HUES64 (cell line): Measurements from ENCODE around the gene EPB41L2.

Experiments used
- H3K27ac ChIP-seq: 2 replicates; pipeline ENCODE4 v1.7.0; 2013; ENCODE audit warnings: low read depth, low read length, inconsistent platforms
- H3K27me3 ChIP-seq: 2 replicates; pipeline ENCODE4 v1.6.1; 2013; ENCODE audit warnings: mild to moderate bottlenecking, low read length; ENCODE audit not compliant: insufficient read depth
- H3K36me3 ChIP-seq: 2 replicates; pipeline ENCODE4 v1.6.1; 2013; ENCODE audit warnings: mild to moderate bottlenecking, low read length; ENCODE audit not compliant: insufficient read depth
- H3K4me1 ChIP-seq: 2 replicates; pipeline ENCODE4 v1.6.1; 2013; ENCODE audit warnings: mild to moderate bottlenecking, low read length, moderate library complexity; ENCODE audit not compliant: insufficient read depth
- H3K4me3 ChIP-seq: 2 replicates; pipeline ENCODE4 v1.5.1; 2013; ENCODE audit warnings: mild to moderate bottlenecking, low read length, moderate library complexity
- H3K9ac ChIP-seq: 2 replicates; pipeline ENCODE4 v1.6.1; 2013; ENCODE audit warnings: mild to moderate bottlenecking, low read depth, low read length
- H3K9me3 ChIP-seq: 2 replicates; pipeline ENCODE4 v1.6.1; 2013; ENCODE audit warnings: low read depth, low read length; ENCODE audit not compliant: insufficient read depth
- WGBS: fragments of 150-250, 120-280 bp; methylation state at CpG from one replicate; pipeline ENCODE4 v1.1.7; 2013; ENCODE audit warnings: missing lambda C conversion rate; 5-methylcytosine and 5-hydroxymethylcytosine counted together

The EPB41L2 gene

GRCh38 chr6:130906736-130907381, 156.2 kb downstream of the EPB41L2 start:
- H3K4me1 ChIP-seq, result peaks cover 10% of the 10 kb centered on the region; the same call in 1 of the 2 replicates
- no peak overlapping the region for H3K27ac ChIP-seq
- no peak overlapping the region for H3K9ac ChIP-seq
- no peaks in the 10 kb centered on the region for H3K36me3 ChIP-seq
- H3K4me3 ChIP-seq, result no peak overlapping the region
- no peaks in the 10 kb centered on the region for H3K27me3 ChIP-seq
- no peaks in the 10 kb centered on the region for H3K9me3 ChIP-seq
- WGBS, result 85% methylated on average over 2 of the region's 2 CpGs

DNA sequence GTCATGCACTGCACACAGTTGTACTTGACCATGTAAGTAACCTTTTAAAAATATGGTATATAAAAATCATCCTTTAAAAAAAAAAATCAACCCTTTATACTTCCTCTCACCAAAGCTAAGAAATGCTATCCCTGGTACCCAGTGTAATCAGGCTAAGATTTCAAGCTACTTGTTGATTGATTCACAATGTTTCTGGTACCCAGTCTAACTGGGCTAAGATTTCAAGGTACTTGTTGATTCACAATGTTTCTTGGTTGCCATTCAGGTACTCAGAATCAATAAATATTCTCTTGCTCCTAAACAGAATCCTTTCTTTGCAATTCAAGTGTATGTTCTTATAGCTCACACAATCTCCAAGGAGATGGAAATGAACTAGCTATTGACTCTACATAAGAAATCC, 159.4 kb downstream of the EPB41L2 start:
- Histone ChIP-seq H3K9ac (no peak overlapping the region), H3K4me1 (peaks cover 10% of the 10 kb centered on the region; the same call in 1 of the 2 replicates), H3K27me3 (no peaks in the 10 kb centered on the region), H3K4me3 (no peak overlapping the region), H3K27ac (no peak overlapping the region), H3K36me3 (peaks cover 19% of the 10 kb centered on the region; the same call in 1 of the 2 replicates), H3K9me3 (no peaks in the 10 kb centered on the region)

DNA sequence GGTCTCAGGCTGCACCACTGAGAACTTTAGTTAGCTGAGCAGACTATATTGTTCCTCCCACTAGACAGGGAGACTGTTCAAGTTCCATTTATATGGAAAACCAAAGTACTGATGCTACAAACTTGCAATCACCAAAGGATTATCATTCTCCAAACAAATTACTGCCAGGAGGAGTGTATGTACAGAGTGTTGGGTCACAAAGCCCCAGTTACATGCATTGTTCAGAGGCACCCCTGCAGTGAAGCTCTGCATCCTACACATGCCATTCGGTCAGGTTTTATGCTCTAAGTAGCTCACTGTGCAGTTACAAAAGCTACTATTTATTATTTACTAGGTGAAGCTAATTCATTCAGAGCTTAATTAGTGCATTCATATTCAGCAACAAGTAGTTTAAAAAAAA, 160.0 kb downstream of the EPB41L2 start:
- H3K9me3 ChIP-seq, result no peaks in the 10 kb centered on the region
- no peaks in the 10 kb centered on the region for H3K27me3 ChIP-seq
- peaks cover 23% of the 10 kb centered on the region for H3K36me3 ChIP-seq
- H3K9ac ChIP-seq, result no peak overlapping the region
- WGBS, result 91% methylated on average over 1 of the region's 1 CpG
- no peak overlapping the region for H3K4me3 ChIP-seq
- no peak overlapping the region for H3K27ac ChIP-seq
- peaks cover 10% of the 10 kb centered on the region; the same call in 1 of the 2 replicates for H3K4me1 ChIP-seq

- 80% methylated on average over 3 of the region's 3 CpGs for WGBS
- no peaks in the 10 kb centered on the region for H3K27me3 ChIP-seq
- H3K4me3 ChIP-seq, result no peak overlapping the region
- no peak overlapping the region for H3K27ac ChIP-seq
- peaks cover 23% of the 10 kb centered on the region for H3K36me3 ChIP-seq
- H3K9ac ChIP-seq, result no peak overlapping the region
- H3K4me1 ChIP-seq, result peaks cover 10% of the 10 kb centered on the region; the same call in 1 of the 2 replicates
- H3K9me3 ChIP-seq, result no peaks in the 10 kb centered on the region
These were observed 162.1 kb downstream of the EPB41L2 start for GRCh38 chr6:130900913-130901312.

GRCh38 chr6:130896249-130896648, 166.8 kb downstream of the EPB41L2 start:
- H3K4me3 ChIP-seq, result no peak overlapping the region
- 98% methylated on average over 5 of the region's 5 CpGs for WGBS
- H3K9ac ChIP-seq, result no peak overlapping the region
- peaks cover 52% of the 10 kb centered on the region for H3K36me3 ChIP-seq
- H3K9me3 ChIP-seq, result no peaks in the 10 kb centered on the region
- H3K27ac ChIP-seq, result no peak overlapping the region
- H3K27me3 ChIP-seq, result no peaks in the 10 kb centered on the region
- no peaks in the 10 kb centered on the region for H3K4me1 ChIP-seq

DNA sequence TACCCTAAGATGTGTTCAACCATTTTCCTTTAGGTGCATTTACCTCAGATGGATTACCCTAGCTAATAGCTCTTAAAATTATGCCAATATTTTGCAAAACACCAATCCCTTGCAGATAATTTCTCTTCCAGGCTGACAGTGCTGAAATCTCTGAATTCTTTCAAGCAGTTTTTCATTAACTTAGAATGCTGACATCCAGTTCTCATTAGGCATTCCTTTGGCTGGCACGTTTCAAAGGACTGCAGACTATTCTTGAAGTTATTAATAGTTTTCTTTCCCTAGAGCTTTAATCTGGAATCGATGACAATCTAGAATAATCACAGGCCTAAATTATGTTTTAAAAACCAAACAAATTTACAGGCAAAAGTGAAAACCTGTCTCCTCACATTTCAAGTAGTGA, 167.5 kb downstream of the EPB41L2 start:
- Histone ChIP-seq H3K4me3 (no peak overlapping the region), H3K27me3 (no peaks in the 10 kb centered on the region), H3K36me3 (peaks cover 48% of the 10 kb centered on the region), H3K27ac (no peak overlapping the region), H3K4me1 (no peaks in the 10 kb centered on the region), H3K9ac (no peak overlapping the region), H3K9me3 (no peaks in the 10 kb centered on the region)
- WGBS, result 100% methylated on average over 2 of the region's 2 CpGs

DNA sequence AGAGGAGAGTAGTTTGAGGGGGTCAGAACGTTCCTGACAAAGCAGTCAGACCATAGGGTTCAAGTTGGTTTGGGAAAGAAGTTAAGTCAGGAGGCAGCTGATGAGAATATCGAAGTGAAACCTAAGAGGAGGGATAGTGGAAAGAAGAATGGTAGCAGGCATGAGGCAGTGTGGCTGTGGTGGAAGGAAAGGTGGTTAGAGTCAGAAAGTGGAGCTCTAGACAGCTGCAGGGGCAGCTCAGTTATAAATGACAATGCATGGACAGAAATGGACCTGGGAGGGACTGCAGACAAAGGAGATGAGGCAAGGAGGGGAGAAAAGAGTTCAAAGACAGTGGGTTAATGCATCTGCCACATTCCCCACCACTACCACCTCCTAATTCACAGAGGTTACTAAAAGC, 169.3 kb downstream of the EPB41L2 start:
- 90% methylated on average over 2 of the region's 2 CpGs for WGBS
- no peaks in the 10 kb centered on the region for H3K27me3 ChIP-seq

DNA sequence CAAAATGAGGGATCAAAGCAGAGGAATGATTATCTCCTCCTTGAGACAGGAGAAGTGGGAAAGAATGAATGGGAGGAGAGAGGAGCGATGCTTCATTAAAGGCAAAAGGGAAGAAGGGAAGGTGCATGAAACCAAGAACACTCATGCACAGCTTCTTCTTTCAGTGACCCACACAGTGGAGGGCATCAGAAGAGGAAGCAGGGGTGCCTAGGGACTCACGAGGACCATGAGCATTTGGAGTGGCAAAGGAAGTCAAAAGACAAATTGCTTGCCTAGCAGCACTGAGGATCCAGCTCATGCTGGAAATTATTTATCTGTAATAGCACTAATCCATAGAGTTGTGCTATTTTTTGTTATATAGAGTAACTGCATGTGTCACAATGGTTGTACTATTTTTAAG, 169.8 kb downstream of the EPB41L2 start:
- no peaks in the 10 kb centered on the region for H3K4me1 ChIP-seq
- no peak overlapping the region for H3K27ac ChIP-seq
- no peak overlapping the region for H3K9ac ChIP-seq
- no peaks in the 10 kb centered on the region for H3K27me3 ChIP-seq
- no peak overlapping the region for H3K4me3 ChIP-seq
- WGBS, result 90% methylated on average over 2 of the region's 2 CpGs
- peaks cover 38% of the 10 kb centered on the region for H3K36me3 ChIP-seq
- no peaks in the 10 kb centered on the region for H3K9me3 ChIP-seq

More for the DNA sequence above, 169.3 kb downstream of the EPB41L2 start:
- peaks cover 42% of the 10 kb centered on the region for H3K36me3 ChIP-seq
- H3K9ac ChIP-seq, result no peak overlapping the region
- H3K4me1 ChIP-seq, result no peaks in the 10 kb centered on the region
- H3K4me3 ChIP-seq, result no peak overlapping the region
- no peaks in the 10 kb centered on the region for H3K9me3 ChIP-seq
- no peak overlapping the region for H3K27ac ChIP-seq

GRCh38 chr6:130890521-130890971, 172.5 kb downstream of the EPB41L2 start:
- Histone ChIP-seq H3K27me3 (no peaks in the 10 kb centered on the region), H3K27ac (no peak overlapping the region), H3K4me1 (no peaks in the 10 kb centered on the region), H3K4me3 (no peak overlapping the region), H3K9me3 (no peaks in the 10 kb centered on the region), H3K36me3 (peaks cover 35% of the 10 kb centered on the region), H3K9ac (no peak overlapping the region)
- WGBS, result no CpG with 5 or more reads among the region's 2 CpGs

GRCh38 chr6:130889423-130889822, 173.6 kb downstream of the EPB41L2 start:
- H3K9ac ChIP-seq, result no peak overlapping the region
- no peaks in the 10 kb centered on the region for H3K27me3 ChIP-seq
- WGBS, result 100% methylated on average over 2 of the region's 2 CpGs

GRCh38 chr6:130888246-130888645, 174.8 kb downstream of the EPB41L2 start:
- no peaks in the 10 kb centered on the region for H3K4me1 ChIP-seq
- H3K27me3 ChIP-seq, result no peaks in the 10 kb centered on the region
- H3K9ac ChIP-seq, result no peak overlapping the region
- H3K27ac ChIP-seq, result no peak overlapping the region
- WGBS, result 90% methylated on average over 1 of the region's 2 CpGs
- peaks cover 30% of the 10 kb centered on the region for H3K36me3 ChIP-seq
- H3K9me3 ChIP-seq, result no peaks in the 10 kb centered on the region
- H3K4me3 ChIP-seq, result no peak overlapping the region

More at GRCh38 chr6:130889423-130889822, 173.6 kb downstream of the EPB41L2 start:
- Histone ChIP-seq H3K36me3 (peaks cover 34% of the 10 kb centered on the region), H3K4me3 (no peak overlapping the region), H3K4me1 (no peaks in the 10 kb centered on the region), H3K27ac (no peak overlapping the region), H3K9me3 (no peaks in the 10 kb centered on the region)

DNA sequence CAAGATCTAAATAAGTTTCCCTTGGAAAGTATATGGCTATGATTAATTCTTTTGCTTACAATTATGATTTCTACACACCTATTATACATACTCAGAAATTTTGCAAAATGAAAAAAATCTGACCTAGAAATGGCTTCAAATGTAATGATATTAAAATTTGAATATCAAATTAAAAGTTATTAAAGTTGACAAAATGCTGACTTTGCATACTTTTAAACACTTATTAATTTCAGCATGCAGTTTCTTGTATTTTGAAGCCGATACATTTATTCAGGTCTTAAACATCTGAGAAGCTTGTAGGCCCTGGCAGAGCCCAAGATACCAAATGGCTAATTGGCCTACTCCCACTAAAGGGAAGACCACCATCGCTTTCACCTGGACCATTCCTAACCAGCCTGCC, 176.1 kb downstream of the EPB41L2 start:
- WGBS, result 97% methylated on average over 2 of the region's 2 CpGs
- no peaks in the 10 kb centered on the region for H3K4me1 ChIP-seq
- H3K9ac ChIP-seq, result no peak overlapping the region
- H3K4me3 ChIP-seq, result no peak overlapping the region
- H3K27ac ChIP-seq, result no peak overlapping the region
- H3K36me3 ChIP-seq, result peaks cover 22% of the 10 kb centered on the region
- no peaks in the 10 kb centered on the region for H3K27me3 ChIP-seq
- H3K9me3 ChIP-seq, result no peaks in the 10 kb centered on the region
